Measurements from ENCODE around the gene SNCA. TPM values are rescaled to one million over a fixed set of nuclear protein-coding genes. Genes with fewer than 3 reads are reported as not detected.

The SNCA gene
- total RNA-seq, 1 experiment from 2014 or later = 36.8 TPM

GRCh38 chr4:89800012-89800516 is 36.9 kb downstream of the SNCA start:
- CTCF ChIA-PET = interaction anchor here (1.1 kb wide), 1 partner anchor 91 kb away, joined by 3 read pairs; no protein-coding TSS in a partner anchor
- DNase-seq = peak; percentile 0
- no peak for TF ChIP-seq CTCF (IDR thresholded peaks at IDR 0.05; ENCODE audit: unreplicated experiment)
- Mint-ChIP-seq H3K27me3 (ENCODE audit: unreplicated experiment) (no peaks in the 10 kb centered on the region), H3K9me3 (ENCODE audit: low read depth, unreplicated experiment) (no peaks in the 10 kb centered on the region), H3K4me1 (ENCODE audit: low read depth, unreplicated experiment) (peaks cover 19% of the 10 kb centered on the region), H3K27ac (ENCODE audit: unreplicated experiment) (no peak overlapping the region), H3K36me3 (ENCODE audit: insufficient read depth, unreplicated experiment) (no peaks in the 10 kb centered on the region), H3K4me3 (ENCODE audit: low read depth, unreplicated experiment) (no peak overlapping the region)
- intact Hi-C loops (cut with micrococcal nuclease; ENCODE audit: unreplicated experiment) = loop anchor here (5.0 kb wide), 1 partner anchor 37 kb away; the partner anchor contains the start of gene SNCA
- no TSS peak for BruUV-seq (replicated peaks)

- Mint-ChIP-seq H3K9me3 (ENCODE audit: low read depth, unreplicated experiment) (no peaks in the 10 kb centered on the region), H3K4me3 (ENCODE audit: low read depth, unreplicated experiment) (no peak overlapping the region), H3K27ac (ENCODE audit: unreplicated experiment) (no peak overlapping the region), H3K4me1 (ENCODE audit: low read depth, unreplicated experiment) (peaks cover 19% of the 10 kb centered on the region), H3K27me3 (ENCODE audit: unreplicated experiment) (no peaks in the 10 kb centered on the region), H3K36me3 (ENCODE audit: insufficient read depth, unreplicated experiment) (no peaks in the 10 kb centered on the region)
- intact Hi-C loops (cut with micrococcal nuclease; ENCODE audit: unreplicated experiment) = no loop called here
- CTCF ChIA-PET = interaction anchor here (0.7 kb wide), 1 partner anchor 145 kb away, joined by 6 read pairs; no protein-coding TSS in a partner anchor
- no peak for TF ChIP-seq CTCF (IDR thresholded peaks at IDR 0.05; ENCODE audit: unreplicated experiment)
- BruUV-seq (replicated peaks) = no TSS peak
- DNase-seq = no peak
Measured at GRCh38 chr4:89799071-89799470, 37.9 kb downstream of the SNCA start.

- intact Hi-C loops (cut with micrococcal nuclease; ENCODE audit: unreplicated experiment) = no loop called here
- Mint-ChIP-seq H3K4me1 (ENCODE audit: low read depth, unreplicated experiment) (peaks cover 19% of the 10 kb centered on the region), H3K27ac (ENCODE audit: unreplicated experiment) (peak overlapping the region; percentile 30), H3K27me3 (ENCODE audit: unreplicated experiment) (no peaks in the 10 kb centered on the region), H3K9me3 (ENCODE audit: low read depth, unreplicated experiment) (no peaks in the 10 kb centered on the region), H3K4me3 (ENCODE audit: low read depth, unreplicated experiment) (no peak overlapping the region), H3K36me3 (ENCODE audit: insufficient read depth, unreplicated experiment) (no peaks in the 10 kb centered on the region)
- BruUV-seq (replicated peaks) = no TSS peak
- peak; percentile 7 for DNase-seq
- CTCF ChIA-PET = no interaction called here
- TF ChIP-seq CTCF (IDR thresholded peaks at IDR 0.05; ENCODE audit: unreplicated experiment) = no peak
Measured at GRCh38 chr4:89797117-89797516, 39.8 kb downstream of the SNCA start.

GRCh38 chr4:89788206-89789072 is 48.5 kb downstream of the SNCA start:
- intact Hi-C loops (cut with micrococcal nuclease; ENCODE audit: unreplicated experiment) = no loop called here
- no TSS peak for BruUV-seq (replicated peaks)
- H3K9me3 Mint-ChIP-seq (ENCODE audit: low read depth, unreplicated experiment) = no peaks in the 10 kb centered on the region

More at GRCh38 chr4:89788206-89789072, 48.5 kb downstream of the SNCA start:
- Mint-ChIP-seq H3K27me3 (ENCODE audit: unreplicated experiment) (no peaks in the 10 kb centered on the region), H3K36me3 (ENCODE audit: insufficient read depth, unreplicated experiment) (no peaks in the 10 kb centered on the region), H3K4me1 (ENCODE audit: low read depth, unreplicated experiment) (peaks cover 12% of the 10 kb centered on the region), H3K27ac (ENCODE audit: unreplicated experiment) (peak overlapping the region; percentile 21), H3K4me3 (ENCODE audit: low read depth, unreplicated experiment) (no peak overlapping the region)
- CTCF ChIA-PET = no interaction called here
- no peak for DNase-seq
- no peak for TF ChIP-seq CTCF (IDR thresholded peaks at IDR 0.05; ENCODE audit: unreplicated experiment)

Measured in Calu3 (cell line).